Activated naive CD4-positive, alpha-beta T cell treated with anti-CD3 and anti-CD28 coated beads, Interleukin-2, amount 10 ng/mL, durations not matched to agents 7 days and 5 days (primary cell): ENCODE measurements around the gene TMEM87A.

Experiments used
- CTCF ChIA-PET: fragments of 350-600 bp; sonication (Branson Sonifier 250); formaldehyde crosslinking; loops from one replicate; lab custom pipeline; 2021; ENCODE audit warnings: antibody characterized with exemption; lab: Charles Lee
- DNase-seq: peaks from one replicate; pipeline ENCODE4 v3.0.0-alpha.2; 2020
- H3K27ac Mint-ChIP-seq: one replicate; pipeline ENCODE4 v1.8.0; 2021; ENCODE audit warnings: mild to moderate bottlenecking, moderate library complexity, mixed read lengths
- H3K27me3 Mint-ChIP-seq: one replicate; pipeline ENCODE4 v1.8.0; 2021; ENCODE audit warnings: mild to moderate bottlenecking, mixed read lengths
- H3K36me3 Mint-ChIP-seq: one replicate; pipeline ENCODE4 v1.8.0; 2021; ENCODE audit warnings: mixed read lengths
- H3K4me1 Mint-ChIP-seq: one replicate; pipeline ENCODE4 v1.8.0; 2021; ENCODE audit warnings: mixed read lengths
- H3K4me3 Mint-ChIP-seq: one replicate; pipeline ENCODE4 v1.8.0; 2021; ENCODE audit warnings: mild to moderate bottlenecking, moderate library complexity, mixed read lengths
- H3K9me3 Mint-ChIP-seq: one replicate; pipeline ENCODE4 v1.8.0; 2021; ENCODE audit warnings: mixed read lengths

Gene TMEM87A

DNA sequence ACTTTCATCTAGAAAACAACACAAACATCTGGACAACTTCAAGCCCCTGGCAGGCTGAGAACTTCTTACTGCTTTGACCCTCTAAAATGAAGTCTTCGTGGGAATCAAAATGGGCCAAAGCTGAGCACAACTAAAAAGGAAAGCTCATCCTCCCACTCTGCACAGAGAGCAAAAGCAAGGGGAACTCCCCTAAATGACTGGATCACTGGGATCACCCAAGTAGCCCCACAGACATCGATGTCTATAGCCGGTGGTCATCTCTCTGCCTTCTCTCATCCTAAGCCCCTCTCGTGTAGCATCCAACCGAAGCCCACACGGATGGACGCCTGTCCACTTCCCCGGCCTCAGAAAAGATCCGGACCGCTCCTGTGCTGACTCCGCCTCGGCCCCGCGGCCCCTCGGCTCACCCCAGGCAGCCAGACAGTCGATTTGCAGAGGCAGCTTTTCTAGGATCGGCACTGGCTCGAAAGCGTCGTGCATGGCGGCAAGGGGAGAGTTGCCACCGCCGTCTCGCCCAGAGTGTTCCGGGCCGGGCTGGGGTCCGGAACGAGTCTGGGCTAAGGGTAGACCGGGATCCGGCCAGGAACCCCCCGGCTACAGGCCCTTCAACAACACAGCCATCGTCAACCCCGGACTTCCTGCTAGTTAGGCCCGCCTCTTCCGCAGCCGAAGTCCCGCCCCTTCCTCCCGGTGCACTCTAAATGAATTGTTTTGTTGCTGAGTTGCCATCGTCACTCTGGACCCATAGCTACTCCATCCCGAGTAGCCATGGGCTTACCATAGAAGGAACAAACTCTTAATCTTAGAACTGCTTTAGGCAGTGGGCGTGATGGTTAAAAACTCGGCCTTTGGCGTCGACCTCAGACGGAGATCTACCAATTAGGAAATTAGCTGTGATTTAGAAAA is 65.3 kb downstream of the TMEM87A start, which contains the start of gene VPS39:
TSS of gene VPS39 (minus strand) at position 631 of the 906 bp plus-strand sequence. CDS start at position 480, 151 bp downstream.
- H3K27ac Mint-ChIP-seq: peak within 1 kb of the TSS; percentile 95
- peaks cover 45% of the 10 kb centered on the region for H3K36me3 Mint-ChIP-seq
- DNase-seq: peak; percentile 92
- H3K27me3 Mint-ChIP-seq: no peaks in the 10 kb centered on the region
- CTCF ChIA-PET: interaction anchor here (0.6 to 1.2 kb wide), 3 partner anchors 10 to 383 kb away, joined by 3 read pairs; no protein-coding TSS in a partner anchor
- peak within 1 kb of the TSS; percentile 96 for H3K4me3 Mint-ChIP-seq
- peaks cover 34% of the 10 kb centered on the region for H3K4me1 Mint-ChIP-seq
- peaks cover 2% of the 10 kb centered on the region for H3K9me3 Mint-ChIP-seq

- Mint-ChIP-seq H3K27me3 (no peaks in the 10 kb centered on the region), H3K27ac (no peak overlapping the region), H3K36me3 (peaks cover 37% of the 10 kb centered on the region), H3K4me3 (peak overlapping the region; percentile 96), H3K9me3 (peaks cover 2% of the 10 kb centered on the region), H3K4me1 (peaks cover 34% of the 10 kb centered on the region)
- no peak for DNase-seq
- CTCF ChIA-PET: no interaction called here
Measured at GRCh38 chr15:42206406-42206805, 66.8 kb downstream of the TMEM87A start.

GRCh38 chr15:42203891-42204290 is 69.3 kb downstream of the TMEM87A start:
- DNase-seq: no peak
- peaks cover 2% of the 10 kb centered on the region for H3K9me3 Mint-ChIP-seq
- CTCF ChIA-PET: no interaction called here
- no peak overlapping the region for H3K4me3 Mint-ChIP-seq
- peaks cover 27% of the 10 kb centered on the region for H3K36me3 Mint-ChIP-seq
- no peaks in the 10 kb centered on the region for H3K27me3 Mint-ChIP-seq
- H3K4me1 Mint-ChIP-seq: peaks cover 37% of the 10 kb centered on the region
- no peak overlapping the region for H3K27ac Mint-ChIP-seq

GRCh38 chr15:42202653-42203052 is 70.6 kb downstream of the TMEM87A start:
- H3K4me1 Mint-ChIP-seq: peaks cover 29% of the 10 kb centered on the region
- H3K27me3 Mint-ChIP-seq: no peaks in the 10 kb centered on the region
- DNase-seq: no peak
- H3K9me3 Mint-ChIP-seq: no peaks in the 10 kb centered on the region
- peaks cover 29% of the 10 kb centered on the region for H3K36me3 Mint-ChIP-seq
- H3K27ac Mint-ChIP-seq: no peak overlapping the region
- no peak overlapping the region for H3K4me3 Mint-ChIP-seq
- CTCF ChIA-PET: no interaction called here

DNA sequence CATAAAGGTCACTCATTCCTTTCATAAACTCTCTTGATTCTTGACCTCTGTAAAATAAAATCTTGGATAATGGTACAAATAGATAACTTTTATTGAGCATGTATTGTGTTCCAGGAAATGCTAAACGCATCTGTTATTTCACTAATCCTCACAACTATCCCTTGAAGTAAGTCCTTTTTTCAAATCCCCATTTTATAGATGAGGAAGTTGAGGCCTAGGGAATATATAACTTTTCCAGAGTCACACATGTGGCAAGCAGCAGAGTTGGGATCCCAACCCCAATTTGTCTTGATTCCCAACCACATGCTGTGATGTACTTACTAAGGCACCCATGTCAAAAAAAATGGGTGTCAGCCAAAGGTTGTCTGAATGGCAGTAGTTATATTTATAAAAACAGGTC is 71.4 kb downstream of the TMEM87A start:
- Mint-ChIP-seq H3K4me1 (peaks cover 20% of the 10 kb centered on the region), H3K9me3 (no peaks in the 10 kb centered on the region), H3K4me3 (no peak overlapping the region), H3K27ac (no peak overlapping the region), H3K27me3 (no peaks in the 10 kb centered on the region), H3K36me3 (peaks cover 32% of the 10 kb centered on the region)
- DNase-seq: no peak
- CTCF ChIA-PET: no interaction called here

- no peak for DNase-seq
- Mint-ChIP-seq H3K4me3 (no peak overlapping the region), H3K27me3 (no peaks in the 10 kb centered on the region), H3K27ac (no peak overlapping the region), H3K9me3 (peaks cover 3% of the 10 kb centered on the region), H3K36me3 (peaks cover 48% of the 10 kb centered on the region), H3K4me1 (peaks cover 7% of the 10 kb centered on the region)
- CTCF ChIA-PET: no interaction called here
Measured at GRCh38 chr15:42199126-42199525, 74.1 kb downstream of the TMEM87A start.

DNA sequence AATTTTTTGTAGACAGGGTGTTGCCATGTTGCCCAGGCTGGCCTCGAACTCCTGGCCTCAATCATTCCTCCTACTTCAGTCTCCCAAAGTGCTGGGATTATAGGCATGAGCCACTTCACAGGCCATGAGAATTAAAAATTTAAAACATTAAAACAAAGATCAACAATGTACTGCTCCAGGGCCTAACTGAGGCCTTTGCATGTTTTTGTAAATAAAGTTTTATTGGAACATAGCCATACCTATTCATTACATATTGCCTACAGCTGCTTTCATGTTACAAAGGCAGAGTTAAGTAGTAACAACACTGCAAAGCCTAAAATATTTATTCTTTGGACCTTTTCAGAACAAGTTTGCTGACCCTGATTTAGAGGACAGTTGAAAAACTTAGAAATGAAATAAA is 74.7 kb downstream of the TMEM87A start:
- CTCF ChIA-PET: interaction anchor here (1.0 kb wide), 1 partner anchor 28 kb away, joined by 3 read pairs; no protein-coding TSS in a partner anchor
- Mint-ChIP-seq H3K4me1 (peaks cover 5% of the 10 kb centered on the region), H3K4me3 (no peak overlapping the region), H3K9me3 (peaks cover 3% of the 10 kb centered on the region), H3K27ac (no peak overlapping the region), H3K36me3 (peaks cover 46% of the 10 kb centered on the region), H3K27me3 (no peaks in the 10 kb centered on the region)
- no peak for DNase-seq

GRCh38 chr15:42194513-42194912 is 78.7 kb downstream of the TMEM87A start:
- Mint-ChIP-seq H3K4me3 (no peak overlapping the region), H3K27ac (no peak overlapping the region), H3K36me3 (peaks cover 57% of the 10 kb centered on the region), H3K4me1 (peaks cover 22% of the 10 kb centered on the region), H3K27me3 (no peaks in the 10 kb centered on the region), H3K9me3 (peaks cover 3% of the 10 kb centered on the region)
- no peak for DNase-seq
- CTCF ChIA-PET: no interaction called here

DNA sequence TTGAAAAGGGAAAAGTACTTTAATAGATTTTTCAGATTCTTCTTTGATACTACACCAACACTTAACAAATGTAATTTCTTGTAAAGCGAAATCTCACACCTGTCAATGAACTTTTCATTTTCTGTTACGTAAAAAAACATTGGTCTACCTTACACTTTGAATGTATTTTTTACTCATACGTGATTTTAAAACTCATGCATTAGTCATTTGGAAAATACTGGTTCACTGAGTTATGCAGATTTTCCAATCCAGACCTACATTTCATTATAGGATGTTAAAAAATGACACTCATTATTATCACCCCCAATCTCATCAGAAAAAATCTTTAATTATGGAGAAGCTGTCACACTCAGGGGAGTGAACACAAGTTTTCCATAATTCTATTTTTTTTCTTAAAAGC is 79.8 kb downstream of the TMEM87A start:
- CTCF ChIA-PET: no interaction called here
- no peak overlapping the region for H3K4me3 Mint-ChIP-seq
- H3K27ac Mint-ChIP-seq: no peak overlapping the region
- peaks cover 58% of the 10 kb centered on the region for H3K36me3 Mint-ChIP-seq
- peaks cover 3% of the 10 kb centered on the region for H3K9me3 Mint-ChIP-seq
- DNase-seq: no peak
- peaks cover 22% of the 10 kb centered on the region for H3K4me1 Mint-ChIP-seq
- no peaks in the 10 kb centered on the region for H3K27me3 Mint-ChIP-seq

DNA sequence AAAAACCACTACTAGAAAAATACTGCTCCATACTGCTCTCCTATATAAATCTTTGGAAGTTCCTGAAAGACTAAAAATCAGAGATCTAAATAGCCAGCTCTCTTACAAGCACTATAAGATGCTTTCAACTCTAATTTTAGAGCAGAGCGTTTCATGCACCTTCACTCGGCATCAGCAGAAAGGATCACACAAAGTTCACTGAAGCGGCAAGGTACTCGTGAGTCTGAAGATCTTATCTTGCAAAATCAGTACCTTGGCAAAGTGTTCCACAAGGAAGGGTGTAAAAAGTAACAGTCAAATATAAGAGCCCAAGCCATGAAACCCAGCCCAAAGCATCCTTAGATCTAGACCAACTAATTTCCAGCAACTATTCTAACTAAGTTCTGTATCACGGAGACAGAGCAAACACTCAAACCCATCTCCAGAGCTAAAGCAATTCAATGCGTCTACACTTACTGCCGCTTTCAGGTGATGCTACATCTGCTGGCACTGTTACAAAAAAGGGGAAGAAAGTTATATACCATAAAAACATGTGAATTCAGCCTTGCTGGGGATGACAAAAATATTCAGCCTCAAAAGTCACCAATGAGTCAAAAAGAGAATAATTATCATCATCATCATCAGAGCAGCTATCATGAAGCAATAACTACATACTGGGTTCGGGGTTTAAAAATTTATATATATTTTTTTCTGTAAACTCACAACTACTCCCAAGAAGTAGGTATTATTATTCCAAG is 81.5 kb downstream of the TMEM87A start:
- Mint-ChIP-seq H3K9me3 (peaks cover 3% of the 10 kb centered on the region), H3K4me1 (peaks cover 22% of the 10 kb centered on the region), H3K27ac (no peak overlapping the region), H3K27me3 (no peaks in the 10 kb centered on the region), H3K36me3 (peaks cover 56% of the 10 kb centered on the region), H3K4me3 (no peak overlapping the region)
- CTCF ChIA-PET: interaction anchor here (0.5 kb wide), 1 partner anchor 50 kb away, joined by 3 read pairs; no protein-coding TSS in a partner anchor
- DNase-seq: no peak

DNA sequence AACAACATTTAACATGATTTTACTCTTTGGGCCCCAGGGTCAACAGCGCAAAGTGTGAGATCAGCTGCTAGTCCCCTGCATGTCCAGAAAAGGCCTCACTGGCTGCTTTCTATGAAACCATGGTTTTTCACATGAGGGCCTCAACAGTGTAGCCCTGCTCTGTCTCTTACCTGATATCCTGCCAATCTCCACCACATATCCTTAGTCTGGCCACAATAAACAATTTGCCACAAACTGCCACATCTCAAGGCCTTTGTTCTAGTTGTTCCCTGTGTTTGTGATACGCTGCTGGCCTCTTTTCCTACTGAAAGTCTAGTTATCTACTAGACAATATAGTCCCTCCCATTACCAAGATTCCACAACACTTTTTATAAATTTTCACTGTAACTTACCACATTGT is 82.9 kb downstream of the TMEM87A start:
- DNase-seq: no peak
- H3K27ac Mint-ChIP-seq: peak overlapping the region; percentile 2
- no peaks in the 10 kb centered on the region for H3K27me3 Mint-ChIP-seq
- H3K4me3 Mint-ChIP-seq: no peak overlapping the region
- H3K36me3 Mint-ChIP-seq: peaks cover 56% of the 10 kb centered on the region
- no peaks in the 10 kb centered on the region for H3K9me3 Mint-ChIP-seq
- CTCF ChIA-PET: no interaction called here
- peaks cover 22% of the 10 kb centered on the region for H3K4me1 Mint-ChIP-seq

DNA sequence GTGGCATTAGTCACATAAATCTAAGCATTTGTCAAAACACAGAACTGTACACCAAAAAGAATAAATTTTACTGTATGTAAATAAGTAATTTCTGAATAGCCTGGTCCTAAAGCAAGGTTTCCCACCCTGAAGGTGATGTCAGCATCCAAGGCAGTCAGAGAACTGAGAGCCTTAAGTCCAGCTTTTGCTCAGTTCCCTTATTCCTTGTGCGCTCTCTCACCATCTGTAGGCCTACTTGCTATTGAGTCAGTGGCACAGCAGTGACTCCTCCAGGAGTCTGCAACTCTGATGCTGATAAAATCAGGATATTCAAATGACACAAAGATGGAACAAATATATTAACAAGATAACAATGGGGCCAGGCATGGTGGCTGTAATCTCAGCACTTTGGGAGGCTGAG is 87.4 kb downstream of the TMEM87A start:
- H3K36me3 Mint-ChIP-seq: peaks cover 61% of the 10 kb centered on the region
- CTCF ChIA-PET: no interaction called here
- no peak for DNase-seq
- no peak overlapping the region for H3K4me3 Mint-ChIP-seq
- no peak overlapping the region for H3K27ac Mint-ChIP-seq
- H3K4me1 Mint-ChIP-seq: peaks cover 9% of the 10 kb centered on the region
- no peaks in the 10 kb centered on the region for H3K27me3 Mint-ChIP-seq
- H3K9me3 Mint-ChIP-seq: no peaks in the 10 kb centered on the region

- Mint-ChIP-seq H3K27me3 (no peaks in the 10 kb centered on the region), H3K27ac (no peak overlapping the region), H3K36me3 (peaks cover 56% of the 10 kb centered on the region), H3K9me3 (no peaks in the 10 kb centered on the region), H3K4me3 (no peak overlapping the region), H3K4me1 (no peaks in the 10 kb centered on the region)
- CTCF ChIA-PET: no interaction called here
- no peak for DNase-seq
Measured at GRCh38 chr15:42184736-42185135, 88.5 kb downstream of the TMEM87A start.

GRCh38 chr15:42184296-42184695 is 88.9 kb downstream of the TMEM87A start:
- Mint-ChIP-seq H3K4me3 (no peak overlapping the region), H3K9me3 (no peaks in the 10 kb centered on the region), H3K27ac (no peak overlapping the region), H3K27me3 (no peaks in the 10 kb centered on the region), H3K4me1 (no peaks in the 10 kb centered on the region), H3K36me3 (peaks cover 55% of the 10 kb centered on the region)
- DNase-seq: no peak
- CTCF ChIA-PET: interaction anchor here (0.6 kb wide), 2 partner anchors 21 to 37 kb away, joined by 3 to 4 read pairs; no protein-coding TSS in a partner anchor
